Activated CD4-positive, alpha-beta T cell treated with anti-CD3 and anti-CD28 coated beads, Interleukin-2, amount 10 ng/mL, durations not matched to agents 24 days and 14 days (primary cell): ENCODE data around the gene SLC1A7. TPM values are rescaled to one million over a fixed set of nuclear protein-coding genes. Genes with fewer than 3 reads are reported as not detected.

Experiments used
- total RNA-seq: library from RNA; stranded (reverse); gene quantifications from 2 replicates; pipeline ENCODE4 v1.2.3, GENCODE V29; 2022

The SLC1A7 gene
- total RNA-seq, 1 donor from 2014 or later, result not detected

Other genes starting within 250 kb of the SLC1A7 start
- gene ECHDC2, start 220.9 kb downstream of the SLC1A7 start, total RNA-seq, result 56.6 and 59.0 TPM in 2 replicates
- gene SCP2, start 215.4 kb downstream of the SLC1A7 start, total RNA-seq, result 60.3 and 61.7 TPM in 2 replicates
- not detected in 2 replicates for gene PODN, start 80.4 kb downstream of the SLC1A7 start, total RNA-seq
- gene CPT2, start 54.2 kb upstream of the SLC1A7 start, total RNA-seq, result 19.5 and 19.9 TPM in 2 replicates
- gene CZIB, start 78.0 kb upstream of the SLC1A7 start, total RNA-seq, result 44.7 and 44.9 TPM in 2 replicates
- 96.4 and 107 TPM in 2 replicates for gene MAGOH, start 95.9 kb upstream of the SLC1A7 start, total RNA-seq
- gene LRP8, start 185.4 kb upstream of the SLC1A7 start, total RNA-seq, result 76.8 and 81.6 TPM in 2 replicates